Activated naive CD4-positive, alpha-beta T cell treated with anti-CD3 and anti-CD28 coated beads for 36 hours (primary cell): ENCODE measurements around the gene P4HTM. TPM values are rescaled to one million over a fixed set of nuclear protein-coding genes. Genes with fewer than 3 reads are reported as not detected.
A peak's percentile ranks its signal among the peaks of the same experiment; 100 is the strongest.

ENCODE experiments used
- CTCF ChIA-PET: fragments of 350-600 bp; sonication (Branson Sonifier 250); formaldehyde crosslinking; loops from one replicate; lab custom pipeline; 2021; ENCODE audit warnings: antibody characterized with exemption; lab: Charles Lee
- DNase-seq: peaks from one replicate; pipeline ENCODE4 v3.0.0-alpha.2; 2020
- H3K27ac Mint-ChIP-seq: one replicate; pipeline ENCODE4 v1.8.0; 2021; ENCODE audit warnings: mild to moderate bottlenecking, mixed read lengths
- H3K27me3 Mint-ChIP-seq: one replicate; pipeline ENCODE4 v1.8.0; 2021; ENCODE audit warnings: low read depth, mixed read lengths
- H3K36me3 Mint-ChIP-seq: one replicate; pipeline ENCODE4 v1.8.0; 2021; ENCODE audit warnings: low read depth, mixed read lengths
- H3K4me1 Mint-ChIP-seq: one replicate; pipeline ENCODE4 v1.8.0; 2021; ENCODE audit warnings: low read depth, mixed read lengths
- H3K4me3 Mint-ChIP-seq: one replicate; pipeline ENCODE4 v1.8.0; 2021; ENCODE audit warnings: mild to moderate bottlenecking, moderate library complexity, mixed read lengths
- H3K9me3 Mint-ChIP-seq: one replicate; pipeline ENCODE4 v1.8.0; 2021; ENCODE audit warnings: mixed read lengths
- intact Hi-C: fragments of 100-400 bp; cut with micrococcal nuclease; formaldehyde crosslinking; loops from one replicate; pipeline ENCODE4 v1.15.1; 2023
- total RNA-seq, 2 experiments: library from RNA; stranded (reverse); gene quantifications; one replicate each; pipeline ENCODE4 v1.2.3, GENCODE V29; 2021

The P4HTM gene
- total RNA-seq, 2 experiments from 2014 or later: 20.2 to 21.7 TPM

- DNase-seq: no peak
These were observed 780 bp upstream of the P4HTM start for GRCh38 chr3:48989126-48989795.

GRCh38 chr3:48990636-48991469 is 812 bp downstream of the P4HTM start:
- CTCF ChIA-PET: interaction anchor here (1.1 to 3.6 kb wide), 5 partner anchors 16 to 103 kb away, joined by 3 to 36 read pairs (median 9); partner anchors contain the start of genes NDUFAF3, QRICH1 and WDR6
- H3K27me3 Mint-ChIP-seq: no peaks in the 10 kb centered on the region
- intact Hi-C loops: no loop called here
- H3K4me3 Mint-ChIP-seq: peak overlapping the region; percentile 94
- peaks cover 38% of the 10 kb centered on the region for H3K4me1 Mint-ChIP-seq
- H3K36me3 Mint-ChIP-seq: peaks cover 9% of the 10 kb centered on the region
- no peaks in the 10 kb centered on the region for H3K9me3 Mint-ChIP-seq
- peak overlapping the region; percentile 93 for H3K27ac Mint-ChIP-seq
- peak; percentile 47 for DNase-seq

More at GRCh38 chr3:48989126-48989795, 780 bp upstream of the P4HTM start:
- peaks cover 35% of the 10 kb centered on the region for H3K4me1 Mint-ChIP-seq
- peaks cover 9% of the 10 kb centered on the region for H3K36me3 Mint-ChIP-seq
- peak overlapping the region; percentile 93 for H3K27ac Mint-ChIP-seq
- no peaks in the 10 kb centered on the region for H3K9me3 Mint-ChIP-seq
- H3K4me3 Mint-ChIP-seq: peak overlapping the region; percentile 94
- intact Hi-C loops: loop anchor here (1.0 to 2.0 kb wide), 4 partner anchors 18 to 288 kb away; partner anchors contain the start of genes ARIH2, C3orf62 and WDR6
- CTCF ChIA-PET: interaction anchor here (0.6 to 3.6 kb wide), 9 partner anchors 7 to 460 kb away, joined by 3 to 36 read pairs (median 4); partner anchors contain the start of genes NDUFAF3 and WDR6
- no peaks in the 10 kb centered on the region for H3K27me3 Mint-ChIP-seq

DNA sequence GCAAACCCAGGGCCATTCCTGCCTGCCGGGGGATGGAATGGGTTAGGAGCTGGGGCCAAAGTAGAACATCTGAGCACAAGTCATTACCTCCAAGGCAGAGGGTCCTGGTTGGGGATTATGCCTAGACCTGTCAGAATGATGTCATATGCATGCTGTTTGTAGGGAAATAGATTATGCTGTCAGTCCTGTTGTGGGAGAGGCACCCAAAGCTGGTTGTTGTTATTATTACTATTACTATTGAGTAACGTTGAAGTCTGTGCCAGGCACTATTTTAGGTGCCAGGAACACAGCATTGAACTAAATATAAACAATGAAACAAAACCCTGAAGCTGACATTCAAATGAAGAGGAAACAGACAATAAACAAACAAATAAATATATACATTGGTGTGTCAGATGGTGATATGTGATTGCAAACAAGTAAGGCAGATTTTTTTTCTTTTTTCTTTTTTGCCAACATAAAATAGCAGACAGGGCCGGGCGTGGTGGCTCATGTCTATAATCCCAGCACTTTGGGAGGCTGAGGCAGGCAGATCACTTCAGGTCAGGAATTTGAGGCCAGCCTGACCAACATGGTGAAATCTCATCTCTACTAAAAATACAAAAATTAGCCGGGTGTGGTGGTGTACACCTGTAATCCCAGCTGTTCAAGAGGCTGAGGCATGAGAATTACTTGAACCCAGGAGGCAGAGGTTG is 2.0 kb downstream of the P4HTM start:
- Mint-ChIP-seq H3K4me1 (peaks cover 36% of the 10 kb centered on the region), H3K4me3 (peak overlapping the region; percentile 94), H3K9me3 (no peaks in the 10 kb centered on the region), H3K36me3 (peaks cover 9% of the 10 kb centered on the region), H3K27me3 (no peaks in the 10 kb centered on the region), H3K27ac (peak overlapping the region; percentile 80)
- CTCF ChIA-PET: interaction anchor here (0.6 to 2.2 kb wide), 7 partner anchors 15 to 581 kb away, joined by 3 to 10 read pairs (median 3); partner anchors contain the start of genes NDUFAF3, QRICH1 and WDR6
- DNase-seq: no peak
- intact Hi-C loops: no loop called here

DNA sequence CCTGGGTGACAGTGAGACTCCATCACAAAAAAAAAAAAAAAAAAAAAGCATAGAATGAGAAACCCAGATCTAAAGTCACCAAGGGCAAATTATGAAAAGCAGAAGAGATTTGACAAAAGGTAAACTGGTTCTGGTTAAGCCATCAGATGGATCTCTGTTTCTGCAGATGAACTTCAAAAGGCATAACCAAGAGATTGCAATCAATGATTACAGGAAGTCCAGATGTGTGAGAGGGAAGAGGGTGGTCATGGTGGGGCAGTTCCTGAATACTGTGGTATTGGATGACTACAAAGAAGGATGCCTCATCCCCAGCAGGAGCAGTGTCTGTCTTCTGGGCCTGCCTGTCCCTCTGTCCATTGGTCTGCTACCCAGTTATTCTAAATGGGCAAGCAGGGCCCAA is 3.8 kb downstream of the P4HTM start:
- H3K4me3 Mint-ChIP-seq: no peak overlapping the region
- intact Hi-C loops: no loop called here
- no peaks in the 10 kb centered on the region for H3K27me3 Mint-ChIP-seq
- no peak for DNase-seq
- CTCF ChIA-PET: no interaction called here
- no peaks in the 10 kb centered on the region for H3K9me3 Mint-ChIP-seq
- H3K36me3 Mint-ChIP-seq: peaks cover 9% of the 10 kb centered on the region
- peaks cover 32% of the 10 kb centered on the region for H3K4me1 Mint-ChIP-seq
- H3K27ac Mint-ChIP-seq: peak overlapping the region; percentile 53

DNA sequence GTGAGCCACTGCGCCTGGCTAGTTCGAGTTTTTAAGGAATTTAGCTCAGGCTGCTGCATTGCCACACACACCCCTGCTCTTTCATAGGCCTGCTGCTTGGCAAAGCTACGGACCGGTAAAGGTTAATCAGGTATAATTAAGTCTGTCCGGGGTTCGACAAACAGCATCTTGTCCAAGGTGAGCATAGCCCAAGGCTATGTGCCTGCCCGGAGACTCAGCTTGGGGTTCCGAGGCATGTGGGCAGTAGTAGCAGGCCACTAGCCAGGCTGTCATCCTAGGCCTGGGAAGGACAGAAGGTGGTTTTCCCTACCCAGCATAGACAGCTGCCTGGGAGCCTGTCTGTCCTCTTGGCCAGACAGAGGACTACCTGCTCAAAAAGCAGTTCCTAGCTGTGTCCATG is 6.6 kb downstream of the P4HTM start:
- Mint-ChIP-seq H3K4me1 (peaks cover 16% of the 10 kb centered on the region), H3K4me3 (no peak overlapping the region), H3K27me3 (no peaks in the 10 kb centered on the region), H3K36me3 (peaks cover 5% of the 10 kb centered on the region), H3K9me3 (no peaks in the 10 kb centered on the region), H3K27ac (no peak overlapping the region)
- CTCF ChIA-PET: interaction anchor here (0.6 to 1.1 kb wide), 2 partner anchors 8 to 12 kb away, joined by 3 to 4 read pairs; no protein-coding TSS in a partner anchor
- intact Hi-C loops: no loop called here
- DNase-seq: no peak

GRCh38 chr3:48997102-48997635 is 7.1 kb downstream of the P4HTM start:
- CTCF ChIA-PET: interaction anchor here (1.1 kb wide), 1 partner anchor 11 kb away, joined by 3 read pairs; no protein-coding TSS in a partner anchor
- no peak for DNase-seq
- Mint-ChIP-seq H3K9me3 (no peaks in the 10 kb centered on the region), H3K27ac (no peak overlapping the region), H3K4me1 (peaks cover 11% of the 10 kb centered on the region), H3K27me3 (no peaks in the 10 kb centered on the region), H3K4me3 (no peak overlapping the region), H3K36me3 (peaks cover 2% of the 10 kb centered on the region)
- intact Hi-C loops: no loop called here

- Mint-ChIP-seq H3K36me3 (peaks cover 2% of the 10 kb centered on the region), H3K4me3 (no peak overlapping the region), H3K27ac (no peak overlapping the region), H3K9me3 (no peaks in the 10 kb centered on the region), H3K27me3 (no peaks in the 10 kb centered on the region), H3K4me1 (peaks cover 11% of the 10 kb centered on the region)
- DNase-seq: no peak
- CTCF ChIA-PET: interaction anchor here (1.1 kb wide), 1 partner anchor 11 kb away, joined by 3 read pairs; no protein-coding TSS in a partner anchor
- intact Hi-C loops: no loop called here
These were observed 7.9 kb downstream of the P4HTM start for GRCh38 chr3:48997714-48998637.

GRCh38 chr3:48999085-48999858 is 9.2 kb downstream of the P4HTM start:
- no peak overlapping the region for H3K4me3 Mint-ChIP-seq
- no peaks in the 10 kb centered on the region for H3K9me3 Mint-ChIP-seq
- intact Hi-C loops: no loop called here
- H3K27ac Mint-ChIP-seq: peak overlapping the region; percentile 63
- no peak for DNase-seq
- no peaks in the 10 kb centered on the region for H3K36me3 Mint-ChIP-seq
- no peaks in the 10 kb centered on the region for H3K27me3 Mint-ChIP-seq
- CTCF ChIA-PET: no interaction called here
- H3K4me1 Mint-ChIP-seq: peaks cover 3% of the 10 kb centered on the region

GRCh38 chr3:49001155-49001554 is 11.1 kb downstream of the P4HTM start:
- H3K27me3 Mint-ChIP-seq: no peaks in the 10 kb centered on the region
- DNase-seq: no peak
- no peaks in the 10 kb centered on the region for H3K36me3 Mint-ChIP-seq
- peak overlapping the region; percentile 77 for H3K27ac Mint-ChIP-seq
- CTCF ChIA-PET: no interaction called here
- no peak overlapping the region for H3K4me3 Mint-ChIP-seq
- intact Hi-C loops: no loop called here
- no peaks in the 10 kb centered on the region for H3K4me1 Mint-ChIP-seq
- no peaks in the 10 kb centered on the region for H3K9me3 Mint-ChIP-seq
